ENCODE results near the gene TPRA1. TPM values are rescaled to one million over a fixed set of nuclear protein-coding genes. Genes with fewer than 3 reads are reported as not detected.

TPRA1 gene
- total RNA-seq, 1 experiment from 2014 or later, result 20.2 TPM

GRCh38 chr3:127588806-127589577 is 1.5 kb downstream of the TPRA1 start:
- Histone ChIP-seq H3K4me3 (ENCODE audit: low read depth, low read length, poor library complexity, severe bottlenecking) (peak overlapping the region; percentile 93), H3K27me3 (replicated peaks; ENCODE audit: insufficient read depth, low read depth, low read length, poor library complexity) (no peaks in the 10 kb centered on the region), H3K4me1 (ENCODE audit: insufficient read depth, low read length, poor library complexity, severe bottlenecking) (peaks cover 13% of the 10 kb centered on the region), H3K36me3 (ENCODE audit: insufficient read depth, low read length, poor library complexity, severe bottlenecking) (no peaks in the 10 kb centered on the region), H3K27ac (ENCODE audit: low read depth, low read length, poor library complexity, severe bottlenecking) (peak overlapping the region; percentile 87), H3K9me3 (ENCODE audit: low read depth, low read length, poor library complexity, severe bottlenecking) (no peaks in the 10 kb centered on the region)
- ChIA-PET CTCF (interaction anchor here (1.3 kb wide), 1 partner anchor 14 kb away, joined by 7 read pairs; no protein-coding TSS in a partner anchor), POLR2A (ENCODE audit: low non-redundant PET) (no interaction called here)
- TF ChIP-seq EZH2 (IDR thresholded peaks at IDR 0.05; ENCODE audit: borderline replicate concordance, low read depth, low read length, poor library complexity, severe bottlenecking) (no peak), CTCF (conservative IDR thresholded peaks at IDR 0.05; ENCODE audit: low read depth, low read length) (no peak)
- intact Hi-C loops (cut with micrococcal nuclease; ENCODE audit: unreplicated experiment), result no loop called here
- no TSS peak for BruUV-seq (replicated peaks)
- DNase-seq (ENCODE audit: low spot score), result no peak

- no peaks in the 10 kb centered on the region for H3K9me3 ChIP-seq (ENCODE audit: low read depth, low read length, poor library complexity, severe bottlenecking)
- H3K27me3 ChIP-seq (replicated peaks; ENCODE audit: insufficient read depth, low read depth, low read length, poor library complexity), result no peaks in the 10 kb centered on the region
- TF ChIP-seq CTCF (conservative IDR thresholded peaks at IDR 0.05; ENCODE audit: low read depth, low read length) (no peak), EZH2 (IDR thresholded peaks at IDR 0.05; ENCODE audit: borderline replicate concordance, low read depth, low read length, poor library complexity, severe bottlenecking) (no peak)
- no TSS peak for BruUV-seq (replicated peaks)
- CTCF ChIA-PET, result no interaction called here
- intact Hi-C loops (cut with micrococcal nuclease; ENCODE audit: unreplicated experiment), result no loop called here
- no peak for DNase-seq (ENCODE audit: low spot score)
- POLR2A ChIA-PET (ENCODE audit: low non-redundant PET), result no interaction called here
- H3K4me1 ChIP-seq (ENCODE audit: insufficient read depth, low read length, poor library complexity, severe bottlenecking), result peaks cover 13% of the 10 kb centered on the region
- no peaks in the 10 kb centered on the region for H3K36me3 ChIP-seq (ENCODE audit: insufficient read depth, low read length, poor library complexity, severe bottlenecking)
- H3K4me3 ChIP-seq (ENCODE audit: low read depth, low read length, poor library complexity, severe bottlenecking), result no peak overlapping the region
- no peak overlapping the region for H3K27ac ChIP-seq (ENCODE audit: low read depth, low read length, poor library complexity, severe bottlenecking)
Observed at GRCh38 chr3:127587876-127588275, 2.7 kb downstream of the TPRA1 start.

- ChIA-PET CTCF (interaction anchor here (1.7 kb wide), 1 partner anchor 11 kb away, joined by 8 read pairs; no protein-coding TSS in a partner anchor), POLR2A (ENCODE audit: low non-redundant PET) (no interaction called here)
- Histone ChIP-seq H3K4me3 (ENCODE audit: low read depth, low read length, poor library complexity, severe bottlenecking) (no peak overlapping the region), H3K9me3 (ENCODE audit: low read depth, low read length, poor library complexity, severe bottlenecking) (no peaks in the 10 kb centered on the region), H3K36me3 (ENCODE audit: insufficient read depth, low read length, poor library complexity, severe bottlenecking) (no peaks in the 10 kb centered on the region), H3K27me3 (replicated peaks; ENCODE audit: insufficient read depth, low read depth, low read length, poor library complexity) (no peaks in the 10 kb centered on the region), H3K27ac (ENCODE audit: low read depth, low read length, poor library complexity, severe bottlenecking) (no peak overlapping the region), H3K4me1 (ENCODE audit: insufficient read depth, low read length, poor library complexity, severe bottlenecking) (peaks cover 9% of the 10 kb centered on the region)
- DNase-seq (ENCODE audit: low spot score), result no peak
- intact Hi-C loops (cut with micrococcal nuclease; ENCODE audit: unreplicated experiment), result no loop called here
- no TSS peak for BruUV-seq (replicated peaks)
- no peak for TF ChIP-seq EZH2 (IDR thresholded peaks at IDR 0.05; ENCODE audit: borderline replicate concordance, low read depth, low read length, poor library complexity, severe bottlenecking)
- no peak for TF ChIP-seq CTCF (conservative IDR thresholded peaks at IDR 0.05; ENCODE audit: low read depth, low read length)
Observed at GRCh38 chr3:127585813-127586413, 4.6 kb downstream of the TPRA1 start.

Data from A673 (cell line).